T-helper 9 cell (primary cell): Measurements from ENCODE around the gene REXO4.
"Not testable (repeated sequence)": the region's sequence is repeated elsewhere in the genome, so short reads cannot be mapped to it uniquely, and the experiment has no call there.

Experiments
- DNase-seq: peaks from one replicate; pipeline ENCODE4 v3.0.0-alpha.2; 2020

Gene REXO4

GRCh38 chr9:133419005-133419404 is 1.2 kb upstream of the REXO4 start:
- no peak for DNase-seq

DNA sequence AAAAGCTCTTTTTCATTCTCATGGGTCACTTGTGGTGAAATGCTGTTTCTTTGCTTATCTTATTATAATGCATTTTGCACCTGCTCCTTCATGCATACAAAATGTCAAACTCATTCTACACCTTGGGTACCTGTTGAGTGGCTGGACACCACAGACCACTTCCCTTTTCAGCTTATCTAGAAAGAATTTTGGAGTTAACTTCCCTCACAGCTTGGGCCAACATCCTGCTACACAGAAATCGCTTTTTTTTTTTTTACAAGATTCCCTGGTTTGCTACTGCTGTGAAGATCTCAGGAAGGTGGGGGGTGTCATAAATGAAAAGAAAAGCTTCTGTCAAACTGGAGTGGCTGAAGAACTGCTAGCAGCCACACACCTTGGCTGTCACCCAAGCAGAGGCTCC is 2.6 kb downstream of the REXO4 start:
- no peak for DNase-seq

GRCh38 chr9:133408042-133408441 is 9.8 kb downstream of the REXO4 start:
- DNase-seq, result no peak

- peak; percentile 77 for DNase-seq
These were observed 11.1 kb downstream of the REXO4 start for GRCh38 chr9:133406480-133407307.

- no peak for DNase-seq
These were observed 12.0 kb downstream of the REXO4 start for GRCh38 chr9:133405508-133406438.

DNA sequence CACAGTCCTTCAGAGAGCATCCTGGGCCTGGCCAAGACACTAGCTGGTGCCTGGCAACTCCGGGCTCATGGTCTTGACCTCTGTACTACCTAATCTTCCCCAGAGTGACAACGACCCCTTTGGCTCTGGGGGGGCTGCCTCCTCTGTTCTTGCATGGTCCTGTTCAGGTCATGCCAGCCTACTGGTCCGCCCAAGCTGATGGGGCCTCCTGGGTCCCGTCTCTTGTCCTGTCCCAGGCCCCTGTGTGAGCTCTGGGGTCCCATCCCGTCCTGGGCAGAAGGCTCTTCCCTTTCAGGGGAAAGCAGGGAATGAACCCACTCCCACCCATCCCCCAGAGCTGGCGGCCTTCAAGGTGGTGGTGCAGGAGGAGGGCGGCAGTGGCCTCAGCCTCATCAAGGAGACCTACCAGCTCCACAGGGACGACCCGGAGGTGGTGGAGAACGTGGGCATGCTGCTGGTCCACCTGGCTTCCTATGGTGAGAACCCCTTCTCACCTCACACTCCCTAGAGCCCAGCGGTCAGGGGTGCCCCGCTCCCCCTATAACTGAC is 13.3 kb downstream of the REXO4 start:
- DNase-seq, result no peak

- DNase-seq, result peak; percentile 54
These were observed 13.9 kb downstream of the REXO4 start for GRCh38 chr9:133403766-133404453.

DNA sequence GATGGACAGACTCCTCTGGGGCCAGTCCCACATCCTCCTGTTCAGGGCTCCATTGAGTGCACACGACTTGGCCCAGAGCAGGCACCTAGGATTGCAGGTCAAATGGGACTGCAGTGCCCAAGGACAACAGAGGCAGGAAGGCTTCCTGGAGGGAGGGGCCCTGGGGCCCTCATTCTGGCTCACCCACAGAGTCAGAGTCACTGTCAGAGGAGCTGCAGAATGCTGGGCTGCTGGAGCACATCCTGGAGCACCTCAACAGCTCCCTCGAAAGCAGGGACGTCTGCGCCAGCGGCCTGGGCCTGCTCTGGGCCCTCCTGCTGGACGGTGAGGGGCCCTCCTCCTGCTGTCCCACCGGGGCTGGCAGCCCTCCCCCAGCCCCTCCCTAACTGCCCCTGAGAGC is 15.1 kb downstream of the REXO4 start:
- DNase-seq, result no peak

DNA sequence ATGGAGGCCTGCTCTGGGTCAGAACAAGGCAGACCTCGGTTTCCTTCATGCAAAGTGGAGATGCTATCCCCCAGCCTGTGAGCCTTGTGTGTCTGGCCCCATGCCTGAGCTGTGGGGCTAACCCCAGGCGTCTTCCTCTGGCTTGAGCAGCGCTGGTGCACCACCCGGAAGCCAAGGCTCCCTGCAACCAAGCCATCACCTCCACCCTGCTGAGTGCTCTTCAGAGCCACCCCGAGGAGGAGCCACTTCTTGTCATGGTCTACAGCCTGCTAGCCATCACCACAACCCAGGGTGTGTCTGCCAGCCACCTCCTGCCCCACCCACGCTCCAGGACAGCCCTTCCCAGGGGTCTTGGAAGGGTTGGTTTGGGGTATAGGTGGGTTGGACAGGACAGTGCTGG is 16.2 kb downstream of the REXO4 start:
- DNase-seq, result no peak

DNA sequence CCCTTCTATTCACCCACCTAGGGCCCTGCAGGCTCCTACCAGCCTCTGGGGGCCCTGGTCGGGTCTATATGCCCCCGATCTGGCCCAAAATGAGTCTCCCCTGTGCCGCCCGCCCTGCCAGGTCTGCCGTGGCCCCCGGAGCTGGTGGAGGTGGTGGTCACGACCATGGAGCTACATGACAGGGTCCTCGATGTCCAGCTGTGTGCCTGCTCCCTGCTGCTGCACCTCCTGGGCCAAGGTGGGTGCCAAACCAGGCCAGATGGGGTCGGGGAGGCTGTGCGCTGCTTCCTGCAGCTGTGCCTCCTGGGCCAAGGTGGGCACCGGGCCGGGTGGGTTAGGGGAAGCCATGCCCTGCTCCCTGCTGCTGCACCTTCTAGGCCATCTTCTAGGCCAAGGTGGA is 17.5 kb downstream of the REXO4 start:
- no peak for DNase-seq

GRCh38 chr9:133397895-133398294 is 19.9 kb downstream of the REXO4 start:
- DNase-seq, result no peak

GRCh38 chr9:133397370-133397769 is 20.4 kb downstream of the REXO4 start:
- no peak for DNase-seq

DNA sequence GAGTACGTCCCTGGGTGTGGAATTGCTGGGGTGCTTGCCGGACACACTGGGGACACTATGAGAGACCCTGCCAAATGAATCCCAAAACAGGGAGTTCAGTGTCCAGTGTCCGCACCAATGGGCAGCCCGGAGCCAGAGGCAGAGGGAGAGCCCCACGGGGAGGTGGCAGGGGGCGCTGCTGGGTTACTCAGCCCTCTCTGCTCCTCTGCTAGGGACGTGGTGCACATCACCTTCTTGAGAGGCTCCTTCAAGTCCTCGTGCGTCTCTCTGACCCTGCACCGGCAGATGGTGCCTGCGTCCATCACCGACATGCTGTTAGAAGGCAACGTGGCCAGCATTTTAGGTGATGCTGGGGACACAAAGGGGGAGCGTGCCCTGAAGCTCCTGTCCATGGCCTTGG is 20.9 kb downstream of the REXO4 start:
- no peak for DNase-seq

DNA sequence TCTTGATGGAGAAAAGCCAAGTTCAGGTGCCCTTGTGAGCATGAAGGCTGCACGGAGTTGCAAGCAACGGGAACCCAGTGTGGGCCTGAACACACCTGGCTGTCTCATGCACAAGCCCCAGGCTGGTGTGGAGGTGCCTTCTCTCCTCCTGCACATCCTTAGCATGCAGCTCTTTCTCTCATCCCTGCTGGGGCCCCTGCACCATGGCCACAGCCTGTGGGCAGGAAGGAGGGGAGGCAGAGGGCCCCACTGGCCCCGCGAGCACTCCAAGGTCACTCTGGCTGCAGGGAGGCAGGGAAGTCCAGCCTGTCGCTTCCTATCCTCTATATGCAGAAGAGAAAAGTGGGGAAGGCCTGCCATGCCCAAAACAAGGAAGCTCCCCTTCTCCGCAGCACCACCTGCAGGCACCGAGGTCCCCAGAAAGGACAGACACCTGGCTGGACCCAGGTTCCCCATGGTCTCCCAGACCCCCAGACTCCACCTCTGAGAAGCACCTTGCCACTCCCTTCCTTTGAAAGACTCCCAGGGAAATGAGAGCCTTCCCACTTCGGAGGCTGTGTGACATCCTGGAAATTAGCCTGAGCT is 23.0 kb downstream of the REXO4 start:
- no peak for DNase-seq

GRCh38 chr9:133393399-133393798 is 24.4 kb downstream of the REXO4 start:
- no peak for DNase-seq

GRCh38 chr9:133392308-133392707 is 25.5 kb downstream of the REXO4 start:
- DNase-seq, result not testable (repeated sequence)

DNA sequence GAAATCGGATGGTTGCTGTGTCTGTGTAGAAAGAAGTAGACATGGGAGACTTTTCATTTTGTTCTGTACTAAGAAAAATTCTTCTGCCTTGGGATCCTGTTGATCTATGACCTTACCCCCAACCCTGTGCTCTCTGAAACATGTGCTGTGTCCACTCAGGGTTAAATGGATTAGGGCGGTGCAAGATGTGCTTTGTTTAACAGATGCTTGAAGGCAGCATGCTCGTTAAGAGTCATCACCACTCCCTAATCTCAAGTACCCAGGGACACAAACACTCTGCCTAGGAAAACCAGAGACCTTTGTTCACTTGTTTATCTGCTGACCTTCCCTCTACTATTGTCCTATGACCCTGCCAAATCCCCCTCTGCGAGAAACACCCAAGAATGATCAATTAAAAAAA is 26.4 kb downstream of the REXO4 start:
- not testable (repeated sequence) for DNase-seq

DNA sequence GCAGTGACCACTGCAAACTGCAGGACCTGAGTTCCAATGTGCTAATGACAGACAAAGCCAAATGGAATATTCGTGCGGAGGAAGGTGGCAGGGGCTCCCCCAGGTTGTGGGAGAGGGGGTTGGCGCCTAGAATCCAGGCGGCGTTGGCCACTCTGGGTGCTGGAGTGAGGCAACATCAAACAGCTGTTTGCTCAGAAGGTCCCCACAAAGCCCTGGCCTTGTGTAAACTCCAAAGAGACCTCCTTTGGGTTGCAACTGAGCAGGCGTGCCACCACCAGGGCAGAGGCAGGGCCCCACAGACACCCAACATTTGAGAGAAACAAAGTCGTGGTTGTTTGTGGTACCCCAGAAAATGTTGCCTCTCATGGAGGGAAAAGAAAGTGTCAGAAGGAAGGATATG is 27.1 kb downstream of the REXO4 start:
- no peak for DNase-seq

DNA sequence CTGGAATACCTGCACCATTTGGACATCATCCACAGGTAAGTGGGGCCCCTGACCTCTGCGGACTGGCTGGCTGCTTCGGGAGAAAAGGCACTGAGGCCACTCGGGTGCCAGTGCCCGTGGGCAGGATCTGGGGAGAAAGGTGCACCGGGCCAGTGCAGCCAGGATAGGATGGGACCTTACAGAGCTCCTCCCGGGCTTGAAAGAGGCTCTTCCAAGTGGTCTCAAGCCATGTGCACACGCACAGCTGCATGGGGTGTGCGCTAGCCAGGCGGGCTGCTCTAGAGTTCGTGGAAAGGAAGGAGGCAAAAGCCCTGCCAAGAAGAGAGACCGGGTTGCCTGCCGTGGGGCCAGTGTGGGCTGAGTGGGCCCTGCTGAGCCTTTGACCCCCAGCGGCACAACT is 28.2 kb downstream of the REXO4 start:
- no peak for DNase-seq

DNA sequence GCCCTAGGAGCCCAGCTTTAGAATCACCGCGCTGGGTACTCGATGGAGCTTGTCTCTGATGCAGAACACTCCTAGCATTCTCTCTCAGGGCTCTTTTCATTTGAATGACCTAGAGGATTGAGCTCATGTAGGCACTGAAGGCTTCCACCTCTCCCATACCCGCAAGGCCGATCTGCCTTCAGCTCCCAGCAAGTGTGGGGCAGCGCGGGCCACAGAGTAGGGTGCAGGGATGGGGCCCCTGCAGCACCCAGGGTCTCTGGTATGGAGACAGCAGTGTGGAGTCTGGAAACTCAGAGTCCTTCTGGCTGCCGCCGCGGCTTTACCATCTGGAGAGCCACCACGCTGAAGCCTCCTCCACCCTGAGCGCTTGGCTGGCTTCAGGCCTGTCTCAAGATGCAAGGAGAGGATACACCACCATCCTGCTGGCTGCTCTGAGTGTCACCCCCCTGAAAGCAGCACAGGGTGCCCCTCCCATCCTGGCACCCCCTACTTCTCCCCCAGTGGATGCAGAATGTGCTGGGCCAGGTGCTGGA is 28.7 kb downstream of the REXO4 start:
- no peak for DNase-seq

- no peak for DNase-seq
These were observed 30.1 kb downstream of the REXO4 start for GRCh38 chr9:133387680-133388079.

DNA sequence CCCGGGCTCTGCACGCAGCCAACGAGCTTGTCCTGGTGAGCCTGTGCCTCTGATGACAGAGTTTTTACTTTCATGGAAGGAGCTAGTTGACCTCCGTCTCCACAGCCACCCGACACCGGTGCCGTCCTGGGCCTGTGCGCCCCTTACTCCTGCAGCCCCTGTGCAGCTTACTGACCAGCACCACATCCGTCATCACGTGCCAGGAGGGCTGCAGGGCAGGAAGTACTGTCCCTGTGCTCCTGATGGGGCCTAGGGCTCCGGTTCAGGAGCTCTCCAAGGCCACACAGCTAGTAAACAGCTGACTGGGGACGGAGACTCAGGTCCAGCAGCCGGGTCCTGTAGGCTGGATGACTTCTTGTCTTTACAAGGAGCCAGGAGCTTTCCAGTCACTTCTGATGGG is 31.5 kb downstream of the REXO4 start:
- no peak for DNase-seq
